22Rv1 (cell line): ENCODE measurements around the gene FOXL2.

Experiments used
- H3K27ac ChIP-seq: fragments of 450-650 bp; 2 replicates; pipeline ENCODE4 v1.5.1; 2017
- ZFX ChIP-seq: fragments of 450-650 bp; IDR thresholded peaks from 2 replicates; pipeline ENCODE4 v1.6.1; 2017; ENCODE audit warnings: antibody characterized with exemption, borderline replicate concordance
- TF ChIP-seq, protein P1 (sequence below): fragments of 450-650 bp; IDR thresholded peaks from 2 replicates; pipeline ENCODE4 v1.5.1; 2017; ENCODE audit warnings: mild to moderate bottlenecking

FOXL2 gene

DNA sequence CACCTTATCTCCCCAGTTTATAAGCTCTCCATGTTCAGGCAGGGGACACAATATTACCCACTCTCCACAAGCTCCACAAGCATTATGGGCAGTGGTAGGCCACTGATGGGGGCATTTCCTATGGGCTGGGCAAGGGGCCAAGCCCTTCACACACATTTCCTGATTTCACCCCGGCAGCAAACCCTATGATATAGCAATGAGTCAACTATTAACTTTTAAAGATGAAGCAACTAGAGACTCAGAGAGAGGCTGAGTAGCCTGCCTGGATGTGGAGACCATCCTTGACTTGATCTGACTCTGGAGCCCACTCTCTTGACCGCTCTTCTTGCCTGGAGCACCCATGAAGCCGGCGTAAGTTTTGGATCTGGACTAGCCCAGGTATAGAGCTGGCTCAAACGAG lies 27.5 kb upstream of the FOXL2 start:
- no peak for TF ChIP-seq ZFX
- TF ChIP-seq, protein P1, sequence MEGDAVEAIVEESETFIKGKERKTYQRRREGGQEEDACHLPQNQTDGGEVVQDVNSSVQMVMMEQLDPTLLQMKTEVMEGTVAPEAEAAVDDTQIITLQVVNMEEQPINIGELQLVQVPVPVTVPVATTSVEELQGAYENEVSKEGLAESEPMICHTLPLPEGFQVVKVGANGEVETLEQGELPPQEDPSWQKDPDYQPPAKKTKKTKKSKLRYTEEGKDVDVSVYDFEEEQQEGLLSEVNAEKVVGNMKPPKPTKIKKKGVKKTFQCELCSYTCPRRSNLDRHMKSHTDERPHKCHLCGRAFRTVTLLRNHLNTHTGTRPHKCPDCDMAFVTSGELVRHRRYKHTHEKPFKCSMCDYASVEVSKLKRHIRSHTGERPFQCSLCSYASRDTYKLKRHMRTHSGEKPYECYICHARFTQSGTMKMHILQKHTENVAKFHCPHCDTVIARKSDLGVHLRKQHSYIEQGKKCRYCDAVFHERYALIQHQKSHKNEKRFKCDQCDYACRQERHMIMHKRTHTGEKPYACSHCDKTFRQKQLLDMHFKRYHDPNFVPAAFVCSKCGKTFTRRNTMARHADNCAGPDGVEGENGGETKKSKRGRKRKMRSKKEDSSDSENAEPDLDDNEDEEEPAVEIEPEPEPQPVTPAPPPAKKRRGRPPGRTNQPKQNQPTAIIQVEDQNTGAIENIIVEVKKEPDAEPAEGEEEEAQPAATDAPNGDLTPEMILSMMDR, result no peak
- H3K27ac ChIP-seq, result no peak overlapping the region

GRCh38 chr3:138972941-138973340 lies 26.0 kb upstream of the FOXL2 start:
- no peak for TF ChIP-seq ZFX
- TF ChIP-seq, protein P1, result no peak
- H3K27ac ChIP-seq, result no peak overlapping the region

DNA sequence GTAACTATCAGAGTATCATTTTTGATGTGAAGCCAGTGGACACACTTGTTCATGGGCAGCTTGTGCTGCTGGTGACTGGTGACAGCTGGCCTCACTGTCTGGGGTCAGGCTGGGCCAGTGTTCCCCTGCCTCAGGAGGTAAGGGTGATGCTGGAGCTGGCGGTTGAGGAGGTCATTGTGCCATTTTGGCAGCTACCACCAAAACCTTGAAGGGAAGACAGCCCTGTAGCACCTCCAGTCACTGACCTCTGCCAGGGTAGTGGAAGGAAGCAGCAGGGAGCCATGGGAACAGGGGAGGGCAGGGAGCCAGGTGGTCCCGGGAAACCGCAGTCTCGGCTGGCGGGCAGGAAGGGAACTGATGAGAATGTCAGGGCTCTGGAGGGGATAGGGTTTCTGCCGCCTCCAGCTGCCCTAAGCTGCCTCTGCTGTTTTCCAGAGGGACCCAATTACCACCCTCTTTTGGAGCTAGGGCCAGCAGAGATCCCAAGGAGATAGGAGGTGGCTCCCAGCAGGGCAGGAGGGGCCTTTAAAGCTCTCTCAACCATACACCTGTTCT lies 24.9 kb upstream of the FOXL2 start:
- TF ChIP-seq ZFX, result no peak
- TF ChIP-seq, protein P1, result no peak

DNA sequence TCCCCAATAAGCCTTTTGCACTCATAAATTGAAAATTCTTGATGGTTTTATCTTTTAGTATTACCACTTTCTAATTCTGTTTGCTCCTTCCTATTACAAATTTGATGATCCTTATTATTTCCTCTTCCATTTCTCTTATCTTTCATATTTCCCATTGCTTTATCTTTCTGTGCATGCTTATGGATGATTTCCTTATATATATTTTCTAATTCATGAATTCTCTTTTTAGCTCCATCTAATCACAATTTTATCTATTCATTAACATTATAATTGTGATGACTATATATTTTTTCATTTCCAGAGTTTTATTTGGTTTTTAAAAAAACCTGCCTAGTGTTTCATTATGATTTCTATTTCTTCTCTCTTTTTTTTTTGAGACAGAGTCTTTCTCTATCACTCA lies 18.0 kb upstream of the FOXL2 start:
- TF ChIP-seq, protein P1, result no peak
- no peak for TF ChIP-seq ZFX
- no peak overlapping the region for H3K27ac ChIP-seq

More for the DNA sequence above, 24.9 kb upstream of the FOXL2 start:
- no peak overlapping the region for H3K27ac ChIP-seq

- TF ChIP-seq ZFX, result no peak
- TF ChIP-seq, protein P1, result no peak
- H3K27ac ChIP-seq, result no peak overlapping the region
Measured at GRCh38 chr3:138964264-138964663, 17.3 kb upstream of the FOXL2 start.

DNA sequence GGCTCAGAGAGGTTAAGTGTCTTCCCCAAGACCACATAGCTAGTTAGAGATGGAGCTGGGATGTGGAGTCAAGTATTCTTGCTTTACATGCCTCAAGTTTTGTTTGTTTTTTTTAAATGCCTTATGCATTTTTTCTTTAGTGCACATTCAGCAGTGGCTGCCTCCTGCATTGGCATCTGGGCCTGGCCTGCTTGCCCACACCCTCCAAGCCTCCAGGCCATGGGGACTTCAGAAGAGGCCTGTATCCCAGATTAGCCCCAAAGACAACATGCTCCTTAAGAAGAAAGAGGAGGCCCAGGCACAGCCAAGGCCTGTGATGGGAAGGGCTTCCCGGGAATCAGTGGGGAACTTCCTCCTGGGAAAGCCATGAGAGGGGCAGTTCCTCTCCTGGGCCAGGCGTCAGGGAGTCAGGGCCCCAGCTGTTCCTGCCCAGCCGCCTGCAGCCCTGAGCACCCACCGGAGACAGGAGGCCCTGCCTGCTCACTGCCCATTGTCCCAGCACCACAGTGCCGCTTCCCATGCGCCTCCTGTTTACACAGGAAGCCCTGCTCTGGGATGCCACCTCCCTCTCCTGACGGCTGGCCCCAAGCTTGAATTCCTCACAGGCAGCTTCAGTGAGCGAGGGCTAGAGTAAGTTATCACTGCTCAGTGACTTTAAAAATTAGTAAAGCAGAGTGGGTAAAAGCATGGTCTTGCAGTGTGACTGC lies 16.1 kb upstream of the FOXL2 start:
- TF ChIP-seq, protein P1, result no peak
- no peak for TF ChIP-seq ZFX
- H3K27ac ChIP-seq, result no peak overlapping the region

DNA sequence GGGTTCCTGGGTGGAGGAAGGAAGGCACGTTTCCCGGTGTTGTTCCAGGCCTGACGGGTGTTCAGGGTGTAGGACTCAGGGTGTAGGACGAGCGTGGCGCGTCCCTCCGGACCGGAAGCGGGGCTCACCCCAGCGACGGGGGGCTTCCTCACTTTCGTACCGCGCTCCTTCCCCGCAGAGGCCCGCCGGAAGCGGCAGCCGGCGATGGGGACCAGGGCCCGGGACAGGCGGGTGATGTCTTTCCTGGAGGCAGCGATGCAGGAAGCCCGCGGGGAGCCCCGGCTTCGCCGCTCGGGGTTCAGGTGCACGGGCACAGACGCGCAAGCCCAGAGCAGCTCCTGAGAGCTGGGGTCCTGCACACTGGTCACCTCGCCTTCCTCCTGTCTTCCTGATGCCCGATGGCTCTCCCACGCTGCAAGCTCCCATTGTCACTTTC lies 13.5 kb upstream of the FOXL2 start:
- no peak for TF ChIP-seq ZFX
- TF ChIP-seq, protein P1, result no peak
- no peak overlapping the region for H3K27ac ChIP-seq
